WERI-Rb-1 (cell line): ENCODE measurements around the gene GYG2.
"Not testable (repeated sequence)": the region's sequence is repeated elsewhere in the genome, so short reads cannot be mapped to it uniquely, and the experiment has no call there.

Experiments used
- DNase-seq: peaks from one replicate; pipeline ENCODE4 v3.0.0-alpha.2; 2020
- H3K27ac ChIP-seq: fragments of 250-450 bp; sonication (Bioruptor Pico); 2 replicates; pipeline ENCODE4 v1.5.1; 2020; ENCODE audit warnings: mild to moderate bottlenecking, moderate library complexity
- H3K27me3 ChIP-seq: fragments of 250-450 bp; sonication (Bioruptor Pico); 2 replicates; pipeline ENCODE4 v1.5.1; 2021; ENCODE audit warnings: mild to moderate bottlenecking, low read depth, moderate library complexity; ENCODE audit not compliant: insufficient read depth, severe bottlenecking
- H3K36me3 ChIP-seq: fragments of 250-450 bp; sonication (Bioruptor Pico); 2 replicates; pipeline ENCODE4 v1.5.1; 2020; ENCODE audit warnings: mild to moderate bottlenecking, moderate library complexity
- H3K4me3 ChIP-seq: 2 replicates; pipeline ENCODE4 v1.5.1; 2011; ENCODE audit warnings: low read depth, mild to moderate bottlenecking, control low read depth, low read length
- H3K9me3 ChIP-seq: fragments of 250-450 bp; sonication (Bioruptor Pico); 2 replicates; pipeline ENCODE4 v1.5.1; 2021; ENCODE audit warnings: mild to moderate bottlenecking, moderate library complexity; ENCODE audit not compliant: severe bottlenecking
- CTCF ChIP-seq: IDR thresholded peaks from 2 replicates; pipeline ENCODE4 v1.5.1; 2011; ENCODE audit warnings: low read depth, mild to moderate bottlenecking, control low read depth, inconsistent platforms, low read length

Gene GYG2

GRCh38 chrX:2784026-2784425, 44.7 kb upstream of the GYG2 start:
- no peak for TF ChIP-seq CTCF
- Histone ChIP-seq H3K27ac (no peak overlapping the region), H3K27me3 (no peaks in the 10 kb centered on the region), H3K36me3 (no peaks in the 10 kb centered on the region), H3K9me3 (no peaks in the 10 kb centered on the region), H3K4me3 (no peak overlapping the region)
- DNase-seq, result no peak

- Histone ChIP-seq H3K27me3 (no peaks in the 10 kb centered on the region), H3K27ac (no peak overlapping the region), H3K9me3 (no peaks in the 10 kb centered on the region), H3K4me3 (no peak overlapping the region), H3K36me3 (no peaks in the 10 kb centered on the region)
- TF ChIP-seq CTCF, result no peak
- no peak for DNase-seq
Measured at GRCh38 chrX:2785538-2785937, 43.2 kb upstream of the GYG2 start.

- Histone ChIP-seq H3K4me3 (no peak overlapping the region), H3K9me3 (no peaks in the 10 kb centered on the region), H3K36me3 (no peaks in the 10 kb centered on the region), H3K27ac (no peak overlapping the region), H3K27me3 (no peaks in the 10 kb centered on the region)
- DNase-seq, result no peak
- TF ChIP-seq CTCF, result no peak
Measured at GRCh38 chrX:2788980-2789379, 39.8 kb upstream of the GYG2 start.

- no peak for TF ChIP-seq CTCF
- no peak overlapping the region for H3K4me3 ChIP-seq
- no peak for DNase-seq
- no peaks in the 10 kb centered on the region for H3K36me3 ChIP-seq
- no peaks in the 10 kb centered on the region for H3K27me3 ChIP-seq
- no peak overlapping the region for H3K27ac ChIP-seq
- no peaks in the 10 kb centered on the region for H3K9me3 ChIP-seq
Measured at GRCh38 chrX:2789569-2789968, 39.2 kb upstream of the GYG2 start.

GRCh38 chrX:2793752-2794151, 35.0 kb upstream of the GYG2 start:
- DNase-seq, result peak; percentile 46
- Histone ChIP-seq H3K36me3 (no peaks in the 10 kb centered on the region), H3K9me3 (no peaks in the 10 kb centered on the region), H3K4me3 (no peak overlapping the region), H3K27ac (no peak overlapping the region), H3K27me3 (no peaks in the 10 kb centered on the region)
- TF ChIP-seq CTCF, result no peak

- no peak overlapping the region for H3K27ac ChIP-seq
- DNase-seq, result no peak
- no peaks in the 10 kb centered on the region for H3K9me3 ChIP-seq
- H3K36me3 ChIP-seq, result no peaks in the 10 kb centered on the region
- H3K4me3 ChIP-seq, result no peak overlapping the region
- H3K27me3 ChIP-seq, result no peaks in the 10 kb centered on the region
- no peak for TF ChIP-seq CTCF
Measured at GRCh38 chrX:2794336-2794735, 34.4 kb upstream of the GYG2 start.

GRCh38 chrX:2796808-2797207, 31.9 kb upstream of the GYG2 start:
- peak overlapping the region; percentile 1; the same call in 1 of the 2 replicates for H3K4me3 ChIP-seq
- not testable (repeated sequence) for H3K36me3 ChIP-seq, H3K9me3 ChIP-seq, H3K27me3 ChIP-seq
- peak overlapping the region; percentile 72 for H3K27ac ChIP-seq
- DNase-seq, result peak; percentile 75
